Middle frontal gyrus (tissue), 1 donor: Measurements from ENCODE around the gene RAB3IP.
"Not testable (repeated sequence)": the region's sequence is repeated elsewhere in the genome, so short reads cannot be mapped to it uniquely, and the experiment has no call there.

Experiments
- DNase-seq: peaks from one replicate; pipeline ENCODE4 v3.0.0-alpha.2; 2015; ENCODE audit warnings: low spot score; ENCODE audit errors: extremely low spot score

The RAB3IP gene

DNA sequence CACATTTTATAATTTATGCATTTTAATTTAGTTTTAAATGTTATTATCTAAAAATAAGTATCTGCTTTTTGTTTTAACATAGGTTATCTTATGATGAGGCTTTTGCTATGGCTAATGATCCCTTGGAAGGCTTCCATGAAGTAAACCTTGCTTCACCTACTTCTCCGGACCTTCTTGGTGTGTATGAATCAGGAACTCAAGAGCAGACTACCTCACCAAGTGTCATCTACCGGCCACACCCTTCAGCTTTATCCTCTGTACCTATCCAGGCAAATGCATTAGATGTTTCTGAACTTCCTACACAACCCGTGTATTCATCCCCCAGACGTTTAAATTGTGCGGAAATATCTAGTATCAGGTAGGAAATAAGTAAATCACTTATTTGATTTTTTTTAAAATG lies 16.6 kb downstream of the RAB3IP start:
- DNase-seq, result no peak

DNA sequence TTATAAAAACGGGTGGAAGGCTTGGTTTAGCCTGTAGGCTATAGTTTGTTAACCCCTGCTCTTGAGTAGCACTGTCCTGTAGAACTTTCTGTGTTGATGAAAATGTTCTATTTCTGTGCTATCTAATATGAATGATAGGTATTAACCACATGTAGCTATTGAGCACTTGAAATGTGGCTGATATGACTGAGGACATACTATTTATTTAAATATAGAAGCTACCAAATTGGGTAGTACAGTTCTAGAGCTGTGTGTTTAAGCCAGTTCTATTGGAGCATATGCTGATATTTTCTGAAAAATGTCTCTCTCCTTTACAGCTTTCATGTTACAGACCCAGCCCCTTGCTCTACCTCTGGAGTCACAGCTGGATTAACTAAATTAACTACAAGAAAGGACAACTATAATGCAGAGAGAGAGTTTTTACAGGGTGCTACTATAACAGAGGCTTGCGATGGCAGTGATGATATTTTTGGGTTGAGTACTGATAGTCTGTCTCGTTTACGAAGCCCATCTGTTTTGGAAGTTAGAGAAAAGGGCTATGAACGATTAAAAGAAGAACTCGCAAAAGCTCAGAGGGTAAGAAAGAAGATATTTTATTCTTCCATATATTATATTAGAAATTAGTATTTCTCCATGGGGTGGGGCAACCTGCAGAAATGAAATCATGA lies 17.6 kb downstream of the RAB3IP start:
- no peak for DNase-seq

DNA sequence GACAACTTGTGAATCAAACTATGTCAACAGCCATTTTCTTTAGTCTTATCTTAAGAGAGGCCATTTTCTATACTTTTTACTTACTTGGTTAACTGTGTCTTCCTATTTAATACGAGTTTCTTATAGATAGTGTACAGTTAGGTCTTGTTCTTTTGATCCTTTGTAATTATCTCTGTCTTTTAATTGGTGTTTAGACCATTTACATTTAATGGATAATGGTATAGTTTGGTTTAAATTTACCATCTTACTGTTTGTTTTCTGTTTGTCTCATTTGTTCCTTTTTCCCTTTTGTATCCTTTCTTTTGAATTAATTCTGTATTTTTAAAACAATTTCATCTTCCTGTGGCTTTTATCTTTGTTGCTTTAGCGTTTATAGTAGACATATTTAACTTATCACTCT lies 19.4 kb downstream of the RAB3IP start:
- no peak for DNase-seq

- not testable (repeated sequence) for DNase-seq
These were observed 20.9 kb downstream of the RAB3IP start for GRCh38 chr12:69759581-69759980.

- no peak for DNase-seq
These were observed 26.9 kb downstream of the RAB3IP start for GRCh38 chr12:69765515-69765914.

DNA sequence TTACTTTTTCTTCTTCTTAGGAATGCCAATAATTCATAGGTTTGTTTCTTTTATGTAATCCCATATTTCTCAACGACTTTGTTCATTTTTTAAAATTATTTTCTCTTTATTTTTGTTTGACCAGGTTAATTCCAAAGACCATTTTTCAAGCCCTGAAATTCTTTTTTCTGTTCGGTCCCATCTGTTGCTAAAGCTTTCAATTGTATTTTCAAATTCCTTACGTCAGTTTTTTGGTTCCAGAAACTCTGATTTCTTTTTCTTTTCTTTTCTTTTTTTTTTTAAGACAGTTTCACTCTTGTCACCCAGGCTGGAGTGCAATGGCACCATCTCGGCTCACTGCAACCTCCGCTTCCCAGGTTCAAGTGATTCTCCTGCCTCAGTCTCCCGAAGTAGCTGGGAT lies 27.6 kb downstream of the RAB3IP start:
- no peak for DNase-seq

GRCh38 chr12:69779928-69780327 lies 41.3 kb downstream of the RAB3IP start:
- DNase-seq, result no peak

DNA sequence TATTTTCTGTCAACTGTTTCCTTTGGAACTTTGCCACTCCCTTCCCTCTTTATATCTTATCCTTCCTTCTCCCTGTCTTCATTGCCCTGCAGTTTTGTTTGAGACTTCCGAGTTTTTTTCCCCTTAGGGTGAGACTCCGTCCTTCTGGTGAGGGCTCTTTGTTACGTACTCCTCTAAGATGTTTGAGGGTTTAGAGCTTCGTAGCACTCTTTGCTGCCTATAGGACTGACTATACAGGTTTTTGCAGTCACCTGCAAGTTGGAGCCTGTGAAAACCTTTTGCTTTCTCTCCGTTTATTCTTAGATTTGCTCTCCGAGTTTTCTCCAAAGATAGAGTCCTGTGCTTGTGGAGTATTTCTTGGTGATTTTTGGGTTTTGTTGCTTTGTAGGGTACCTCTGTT lies 44.7 kb downstream of the RAB3IP start:
- DNase-seq, result no peak

DNA sequence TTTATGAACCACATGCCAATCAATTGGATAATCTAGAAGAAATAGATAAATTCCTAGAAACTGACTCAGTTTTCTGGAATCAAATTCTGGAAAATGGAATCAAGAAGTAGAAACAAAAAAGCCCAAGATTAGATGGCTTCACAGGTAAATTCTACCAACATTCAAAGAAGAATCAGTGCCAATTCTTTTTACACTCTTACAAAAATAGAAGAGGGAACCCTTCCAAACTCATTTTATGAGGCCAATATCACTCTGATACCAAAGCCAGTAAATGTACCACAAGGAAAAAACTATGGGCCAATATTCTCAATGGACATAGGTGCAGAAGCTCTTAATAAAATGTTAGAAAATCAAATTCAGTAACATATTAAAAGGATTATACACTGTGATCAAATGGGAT lies 50.7 kb downstream of the RAB3IP start:
- DNase-seq, result no peak

- no peak for DNase-seq
These were observed 53.9 kb downstream of the RAB3IP start for GRCh38 chr12:69792533-69792932.

GRCh38 chr12:69807101-69807897 lies 68.6 kb downstream of the RAB3IP start:
- DNase-seq, result not testable (repeated sequence)

DNA sequence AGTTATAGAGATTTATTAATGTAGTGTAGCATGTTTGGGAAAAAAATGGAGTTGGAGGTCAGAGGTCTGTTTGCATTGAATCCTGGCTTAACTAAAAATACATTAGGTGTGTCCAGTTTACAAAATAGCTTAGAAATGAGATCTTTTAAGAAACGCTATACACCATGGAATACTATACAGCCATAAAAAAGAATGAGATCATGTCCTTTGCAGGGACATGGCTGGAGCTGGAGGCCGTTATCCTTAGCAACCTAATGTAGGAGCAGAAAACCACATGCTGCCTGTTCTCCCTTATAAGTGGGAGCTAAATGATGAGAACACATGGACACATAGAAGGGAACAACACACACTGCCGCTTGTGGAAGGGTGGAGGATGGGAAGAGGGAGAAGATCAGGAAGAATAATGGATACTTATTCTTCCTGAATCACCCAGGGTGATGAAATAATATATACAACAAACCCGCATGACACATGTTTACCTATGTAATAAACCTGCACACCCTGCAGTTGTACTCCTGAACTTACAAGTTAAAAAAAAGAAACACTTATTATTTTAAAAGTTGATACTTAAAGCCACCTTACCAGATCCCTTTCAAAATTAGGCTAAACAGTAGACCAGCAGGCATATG lies 72.3 kb downstream of the RAB3IP start:
- DNase-seq, result no peak

- DNase-seq, result no peak
These were observed 77.4 kb downstream of the RAB3IP start for GRCh38 chr12:69816082-69816481.

DNA sequence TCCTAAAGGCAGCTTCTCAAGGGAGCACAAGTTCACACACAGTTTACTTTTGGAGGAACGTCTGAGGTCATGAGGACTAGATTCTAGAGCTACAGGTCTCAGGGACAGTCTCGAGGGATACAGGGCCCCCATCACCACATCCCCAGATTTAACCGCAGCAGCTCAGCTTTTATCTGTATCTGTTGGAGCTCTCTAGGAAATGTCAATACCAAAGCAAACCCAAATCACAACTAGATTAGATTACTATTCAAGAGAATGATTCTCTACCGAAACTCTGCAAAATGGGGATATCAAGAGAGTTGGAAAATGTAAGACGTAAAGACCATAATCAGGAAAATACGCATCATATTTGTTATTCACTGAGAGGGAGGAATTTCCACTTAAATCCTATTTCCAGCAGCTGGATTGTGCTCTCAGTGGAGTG lies 82.4 kb downstream of the RAB3IP start:
- no peak for DNase-seq

- DNase-seq, result no peak
These were observed 82.9 kb downstream of the RAB3IP start for GRCh38 chr12:69821456-69822159.

GRCh38 chr12:69822201-69822860 lies 83.7 kb downstream of the RAB3IP start:
- no peak for DNase-seq

GRCh38 chr12:69824028-69824427 lies 85.4 kb downstream of the RAB3IP start:
- DNase-seq, result no peak

GRCh38 chr12:69824966-69825560 lies 86.4 kb downstream of the RAB3IP start, which contains the start of gene MYRFL:
Gene MYRFL (plus strand): TSS chr12:69825227. CDS start chr12:69825518, 291 bp downstream.
- no peak for DNase-seq

GRCh38 chr12:69828897-69829296 lies 90.2 kb downstream of the RAB3IP start:
- no peak for DNase-seq

GRCh38 chr12:69833696-69834095 lies 95.0 kb downstream of the RAB3IP start:
- DNase-seq, result no peak

- no peak for DNase-seq
These were observed 95.5 kb downstream of the RAB3IP start for GRCh38 chr12:69834147-69834546.
